Neural progenitor cell (in vitro differentiated cells): ENCODE measurements around the gene MRPL16. TPM values are rescaled to one million over a fixed set of nuclear protein-coding genes. Genes with fewer than 3 reads are reported as not detected.

Source experiments
- DNase-seq: peaks from one replicate; pipeline ENCODE4 v3.0.0-alpha.2; 2016; ENCODE audit warnings: low spot score
- H2AFZ ChIP-seq: fragments of 200-600 bp; sonication (generic); replicated peaks from 2 replicates; pipeline ENCODE4 v1.6.1; 2016; ENCODE audit warnings: antibody characterized with exemption
- H3F3A ChIP-seq: fragments of 200-600 bp; sonication (generic); 2 replicates; pipeline ENCODE4 v1.6.1; 2016; ENCODE audit warnings: antibody characterized with exemption, low read depth
- H3K27ac ChIP-seq: fragments of 200-600 bp; sonication (generic); 2 replicates; pipeline ENCODE4 v1.5.1; 2016; ENCODE audit warnings: mild to moderate bottlenecking
- H3K27me3 ChIP-seq: fragments of 200-600 bp; sonication (generic); 2 replicates; pipeline ENCODE4 v1.6.1; 2016; ENCODE audit warnings: mild to moderate bottlenecking, moderate library complexity
- H3K36me3 ChIP-seq: fragments of 200-600 bp; sonication (generic); 2 replicates; pipeline ENCODE4 v1.5.1; 2016
- H3K4me1 ChIP-seq: fragments of 200-600 bp; sonication (generic); 2 replicates; pipeline ENCODE4 v1.6.1; 2016; ENCODE audit warnings: mixed run types
- H3K4me2 ChIP-seq: fragments of 200-600 bp; sonication (generic); 2 replicates; pipeline ENCODE4 v1.6.1; 2016
- H3K4me3 ChIP-seq: fragments of 200-600 bp; sonication (generic); 2 replicates; pipeline ENCODE4 v1.5.1; 2016
- H3K79me2 ChIP-seq: fragments of 200-600 bp; sonication (generic); 2 replicates; pipeline ENCODE4 v1.6.1; 2016; ENCODE audit warnings: low read depth
- H3K9ac ChIP-seq: fragments of 200-600 bp; sonication (generic); 2 replicates; pipeline ENCODE4 v1.6.1; 2016
- H3K9me3 ChIP-seq: fragments of 200-600 bp; sonication (generic); 2 replicates; pipeline ENCODE4 v1.5.1; 2016; ENCODE audit warnings: low read depth
- H4K20me1 ChIP-seq: fragments of 200-600 bp; sonication (generic); 2 replicates; pipeline ENCODE4 v1.6.1; 2016; ENCODE audit warnings: low read depth
- H3K27ac Mint-ChIP-seq: 3 replicates; pipeline ENCODE4 v1.8.0; 2021; ENCODE audit warnings: mixed read lengths
- H3K27me3 Mint-ChIP-seq: 2 replicates; pipeline ENCODE4 v1.8.0; 2022; ENCODE audit warnings: low read depth, mild to moderate bottlenecking, inconsistent platforms, moderate library complexity, mixed read lengths; ENCODE audit not compliant: insufficient read depth
- H3K36me3 Mint-ChIP-seq: 3 replicates; pipeline ENCODE4 v1.8.0; 2021; ENCODE audit warnings: mixed read lengths
- H3K4me1 Mint-ChIP-seq: 3 replicates; pipeline ENCODE4 v1.8.0; 2021; ENCODE audit warnings: mixed read lengths
- H3K4me3 Mint-ChIP-seq: 3 replicates; pipeline ENCODE4 v1.8.0; 2021; ENCODE audit warnings: mild to moderate bottlenecking, moderate library complexity, mixed read lengths
- H3K9me3 Mint-ChIP-seq: 3 replicates; pipeline ENCODE4 v1.8.0; 2020; ENCODE audit warnings: mixed read lengths
- EZH2 ChIP-seq: fragments of 200-600 bp; sonication (generic); IDR thresholded peaks from 2 replicates; pipeline ENCODE4 v1.6.1; 2017; ENCODE audit warnings: antibody characterized with exemption, mild to moderate bottlenecking, moderate library complexity
- EZH2phosphoT487 ChIP-seq: fragments of 200-600 bp; sonication (generic); IDR thresholded peaks from 2 replicates; pipeline ENCODE4 v1.6.1; 2017; ENCODE audit warnings: antibody characterized with exemption
- total RNA-seq: library from RNA; depleted of rRNA; stranded (reverse); fragments of >200 nt; gene quantifications from 2 replicates; pipeline ENCODE4 v1.2.3, GENCODE V29; 2015; ENCODE audit warnings: low replicate concordance
- TF ChIP-seq, protein P1 (sequence below): fragments of 200-600 bp; sonication (generic); IDR thresholded peaks from 2 replicates; pipeline ENCODE4 v1.5.1; 2017; ENCODE audit warnings: antibody characterized with exemption, mild to moderate bottlenecking

The MRPL16 gene
- total RNA-seq, 1 donor from 2014 or later: 49.8 TPM

DNA sequence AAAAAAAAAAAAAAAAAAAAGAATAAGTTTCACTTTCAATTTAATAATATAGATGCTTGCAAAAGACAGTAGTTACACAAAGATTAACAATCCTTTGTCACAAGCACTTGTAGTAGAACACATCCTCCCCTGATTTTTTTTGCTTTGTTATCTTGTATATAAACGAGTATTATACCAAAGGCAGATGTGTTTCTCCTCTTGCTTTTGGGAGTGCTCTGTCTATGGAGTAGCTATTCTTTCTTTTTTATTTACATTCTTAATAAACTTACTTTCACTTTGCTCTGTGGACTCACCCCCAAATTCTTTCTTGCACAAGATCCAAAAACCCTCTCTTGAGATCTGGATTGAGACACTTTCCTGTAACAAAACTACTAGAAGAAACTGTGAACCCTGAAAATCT, 3.4 kb upstream of the MRPL16 start:
- H3K4me2 ChIP-seq: no peak overlapping the region
- no peaks in the 10 kb centered on the region for H3K9me3 Mint-ChIP-seq
- H3K27me3 Mint-ChIP-seq: peaks cover 5% of the 10 kb centered on the region

DNA sequence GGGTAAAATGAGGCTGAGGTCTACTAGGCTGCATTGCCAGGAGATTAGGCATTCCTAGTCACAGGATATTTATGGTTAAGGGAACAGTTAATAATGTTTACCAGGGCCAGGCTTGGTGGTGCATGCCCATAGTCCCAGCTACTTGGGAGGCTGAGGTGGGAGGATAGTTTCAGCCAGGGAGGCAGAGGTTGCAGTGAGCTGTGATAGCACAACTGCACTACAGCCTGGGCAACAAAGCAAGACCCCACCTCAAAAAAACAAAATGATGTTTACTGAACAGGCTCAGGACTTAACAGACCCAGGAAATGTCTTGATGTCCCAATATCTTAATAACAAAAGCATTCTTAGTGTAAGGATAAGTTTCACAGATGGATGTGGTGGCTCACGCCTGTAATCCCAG, 2.8 kb upstream of the MRPL16 start:
- H3K9me3 Mint-ChIP-seq: no peaks in the 10 kb centered on the region
- Histone ChIP-seq H3K27me3 (no peaks in the 10 kb centered on the region), H4K20me1 (no peaks in the 10 kb centered on the region), H3K4me2 (no peak overlapping the region), H3K9me3 (no peaks in the 10 kb centered on the region), H3K27ac (no peak overlapping the region), H3K4me1 (peaks cover 20% of the 10 kb centered on the region), H3K9ac (no peak overlapping the region), H3K36me3 (no peaks in the 10 kb centered on the region), H3F3A (peaks cover 5% of the 10 kb centered on the region), H2AFZ (no peak overlapping the region), H3K4me3 (no peak overlapping the region), H3K79me2 (peaks cover 17% of the 10 kb centered on the region)
- peaks cover 15% of the 10 kb centered on the region for H3K4me1 Mint-ChIP-seq
- peaks cover 5% of the 10 kb centered on the region for H3K27me3 Mint-ChIP-seq
- TF ChIP-seq EZH2 (no peak), EZH2phosphoT487 (no peak)
- TF ChIP-seq, protein P1, sequence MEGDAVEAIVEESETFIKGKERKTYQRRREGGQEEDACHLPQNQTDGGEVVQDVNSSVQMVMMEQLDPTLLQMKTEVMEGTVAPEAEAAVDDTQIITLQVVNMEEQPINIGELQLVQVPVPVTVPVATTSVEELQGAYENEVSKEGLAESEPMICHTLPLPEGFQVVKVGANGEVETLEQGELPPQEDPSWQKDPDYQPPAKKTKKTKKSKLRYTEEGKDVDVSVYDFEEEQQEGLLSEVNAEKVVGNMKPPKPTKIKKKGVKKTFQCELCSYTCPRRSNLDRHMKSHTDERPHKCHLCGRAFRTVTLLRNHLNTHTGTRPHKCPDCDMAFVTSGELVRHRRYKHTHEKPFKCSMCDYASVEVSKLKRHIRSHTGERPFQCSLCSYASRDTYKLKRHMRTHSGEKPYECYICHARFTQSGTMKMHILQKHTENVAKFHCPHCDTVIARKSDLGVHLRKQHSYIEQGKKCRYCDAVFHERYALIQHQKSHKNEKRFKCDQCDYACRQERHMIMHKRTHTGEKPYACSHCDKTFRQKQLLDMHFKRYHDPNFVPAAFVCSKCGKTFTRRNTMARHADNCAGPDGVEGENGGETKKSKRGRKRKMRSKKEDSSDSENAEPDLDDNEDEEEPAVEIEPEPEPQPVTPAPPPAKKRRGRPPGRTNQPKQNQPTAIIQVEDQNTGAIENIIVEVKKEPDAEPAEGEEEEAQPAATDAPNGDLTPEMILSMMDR: no peak
- no peak for DNase-seq
- H3K27ac Mint-ChIP-seq: no peak overlapping the region
- peaks cover 2% of the 10 kb centered on the region for H3K36me3 Mint-ChIP-seq
- no peak overlapping the region for H3K4me3 Mint-ChIP-seq

More for the DNA sequence above, 3.4 kb upstream of the MRPL16 start:
- no peaks in the 10 kb centered on the region for H3K27me3 ChIP-seq
- no peak for DNase-seq
- H3K9ac ChIP-seq: no peak overlapping the region
- H3K4me1 Mint-ChIP-seq: peaks cover 15% of the 10 kb centered on the region
- no peaks in the 10 kb centered on the region for H3K36me3 Mint-ChIP-seq
- no peak overlapping the region for H3K4me3 Mint-ChIP-seq
- no peaks in the 10 kb centered on the region for H4K20me1 ChIP-seq
- TF ChIP-seq, protein P1: no peak
- TF ChIP-seq EZH2 (no peak), EZH2phosphoT487 (no peak)
- peaks cover 20% of the 10 kb centered on the region for H3K4me1 ChIP-seq
- peaks cover 5% of the 10 kb centered on the region for H3F3A ChIP-seq
- H3K27ac Mint-ChIP-seq: no peak overlapping the region
- H3K79me2 ChIP-seq: peaks cover 11% of the 10 kb centered on the region
- no peak overlapping the region for H2AFZ ChIP-seq
- H3K4me3 ChIP-seq: no peak overlapping the region
- no peaks in the 10 kb centered on the region for H3K9me3 ChIP-seq
- no peak overlapping the region for H3K27ac ChIP-seq
- H3K36me3 ChIP-seq: no peaks in the 10 kb centered on the region

DNA sequence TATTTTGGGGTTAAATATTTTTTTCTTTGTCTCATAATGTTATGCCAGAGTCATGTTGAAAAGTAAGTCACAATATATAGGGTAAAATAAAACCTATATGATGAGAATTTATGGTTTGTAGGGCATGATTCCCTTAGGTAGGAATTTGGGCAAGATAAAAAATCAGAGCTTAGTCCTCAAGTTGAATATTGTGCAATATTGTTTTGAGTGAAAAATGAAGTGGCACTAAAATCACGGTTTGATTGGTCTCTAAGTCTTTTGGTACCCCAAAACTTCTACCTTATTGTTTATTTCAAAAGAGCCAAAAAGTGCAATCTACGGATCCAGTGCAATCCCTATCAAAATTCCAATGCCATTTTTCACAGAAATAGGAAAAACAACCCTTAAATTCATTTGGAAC, 1.6 kb upstream of the MRPL16 start:
- Histone ChIP-seq H3K4me1 (peaks cover 20% of the 10 kb centered on the region), H2AFZ (no peak overlapping the region), H3K9me3 (no peaks in the 10 kb centered on the region), H3K4me3 (no peak overlapping the region), H4K20me1 (no peaks in the 10 kb centered on the region), H3K27me3 (no peaks in the 10 kb centered on the region), H3F3A (peaks cover 5% of the 10 kb centered on the region), H3K4me2 (no peak overlapping the region), H3K36me3 (no peaks in the 10 kb centered on the region), H3K27ac (no peak overlapping the region), H3K79me2 (peaks cover 17% of the 10 kb centered on the region), H3K9ac (no peak overlapping the region)
- DNase-seq: no peak
- no peak for TF ChIP-seq EZH2
- no peak for TF ChIP-seq EZH2phosphoT487
- TF ChIP-seq, protein P1: no peak
- Mint-ChIP-seq H3K4me3 (no peak overlapping the region), H3K9me3 (no peaks in the 10 kb centered on the region), H3K27ac (no peak overlapping the region), H3K27me3 (peaks cover 5% of the 10 kb centered on the region), H3K36me3 (peaks cover 2% of the 10 kb centered on the region), H3K4me1 (peaks cover 15% of the 10 kb centered on the region)
